Hindlimb muscle (tissue), 1 donor: ENCODE data around the gene GMNC. TPM values are rescaled to one million over a fixed set of nuclear protein-coding genes. Genes with fewer than 3 reads are reported as not detected.
"Not testable (repeated sequence)": the region's sequence is repeated elsewhere in the genome, so short reads cannot be mapped to it uniquely, and the experiment has no call there.

Experiments used
- DNase-seq: peaks from one replicate; pipeline ENCODE4 v3.0.0-alpha.2; 2013
- polyA plus RNA-seq: library from polyadenylated mRNA; unstranded; fragments of 120-200 nt; gene quantifications from one replicate; pipeline ENCODE4 v1.2.1, GENCODE V29; 2013; ENCODE audit not compliant: insufficient read length

GMNC gene
- not detected for polyA plus RNA-seq

GRCh38 chr3:190862209-190863118, at the start of gene GMNC:
Gene GMNC, minus strand, starts transcription at chr3:190862694. Its CDS starts 79 bp downstream, at chr3:190862615.
- DNase-seq, result peak; percentile 56

- DNase-seq, result no peak
Measured at GRCh38 chr3:190911382-190911781, 48.9 kb upstream of the GMNC start.

GRCh38 chr3:190909908-190910307, 47.4 kb upstream of the GMNC start:
- no peak for DNase-seq

GRCh38 chr3:190903156-190903555, 40.7 kb upstream of the GMNC start:
- no peak for DNase-seq

GRCh38 chr3:190902292-190902691, 39.8 kb upstream of the GMNC start:
- no peak for DNase-seq

GRCh38 chr3:190892395-190892902, 30.0 kb upstream of the GMNC start:
- no peak for DNase-seq

GRCh38 chr3:190886945-190887344, 24.5 kb upstream of the GMNC start:
- no peak for DNase-seq

GRCh38 chr3:190883973-190884832, 21.7 kb upstream of the GMNC start:
- DNase-seq, result peak; percentile 58

- DNase-seq, result no peak
Measured at GRCh38 chr3:190883141-190883540, 20.6 kb upstream of the GMNC start.

- no peak for DNase-seq
Measured at GRCh38 chr3:190877925-190878324, 15.4 kb upstream of the GMNC start.

- not testable (repeated sequence) for DNase-seq
Measured at GRCh38 chr3:190876433-190876832, 13.9 kb upstream of the GMNC start.

- not testable (repeated sequence) for DNase-seq
Measured at GRCh38 chr3:190875061-190875460, 12.6 kb upstream of the GMNC start.

GRCh38 chr3:190870127-190870526, 7.6 kb upstream of the GMNC start:
- no peak for DNase-seq

GRCh38 chr3:190867071-190867470, 4.6 kb upstream of the GMNC start:
- DNase-seq, result no peak

- no peak for DNase-seq
Measured at GRCh38 chr3:190865828-190866227, 3.3 kb upstream of the GMNC start.

- no peak for DNase-seq
Measured at GRCh38 chr3:190865419-190865818, 2.9 kb upstream of the GMNC start.

GRCh38 chr3:190864002-190864401, 1.5 kb upstream of the GMNC start:
- DNase-seq, result no peak

- DNase-seq, result no peak
Measured at GRCh38 chr3:190863119-190863465, 598 bp upstream of the GMNC start.

- no peak for DNase-seq
Measured at GRCh38 chr3:190860521-190860920, 2.0 kb downstream of the GMNC start.

- DNase-seq, result no peak
Measured at GRCh38 chr3:190855151-190855550, 7.3 kb downstream of the GMNC start.

- DNase-seq, result no peak
Measured at GRCh38 chr3:190854062-190854461, 8.4 kb downstream of the GMNC start.

- DNase-seq, result no peak
Measured at GRCh38 chr3:190853464-190853863, 9.0 kb downstream of the GMNC start.

GRCh38 chr3:190849607-190850006, 12.9 kb downstream of the GMNC start:
- no peak for DNase-seq
